Measurements from ENCODE around the gene ZNF407. TPM values are rescaled to one million over a fixed set of nuclear protein-coding genes. Genes with fewer than 3 reads are reported as not detected.

Gene ZNF407
- total RNA-seq, 1 donor from 2014 or later, result 14.7 TPM

DNA sequence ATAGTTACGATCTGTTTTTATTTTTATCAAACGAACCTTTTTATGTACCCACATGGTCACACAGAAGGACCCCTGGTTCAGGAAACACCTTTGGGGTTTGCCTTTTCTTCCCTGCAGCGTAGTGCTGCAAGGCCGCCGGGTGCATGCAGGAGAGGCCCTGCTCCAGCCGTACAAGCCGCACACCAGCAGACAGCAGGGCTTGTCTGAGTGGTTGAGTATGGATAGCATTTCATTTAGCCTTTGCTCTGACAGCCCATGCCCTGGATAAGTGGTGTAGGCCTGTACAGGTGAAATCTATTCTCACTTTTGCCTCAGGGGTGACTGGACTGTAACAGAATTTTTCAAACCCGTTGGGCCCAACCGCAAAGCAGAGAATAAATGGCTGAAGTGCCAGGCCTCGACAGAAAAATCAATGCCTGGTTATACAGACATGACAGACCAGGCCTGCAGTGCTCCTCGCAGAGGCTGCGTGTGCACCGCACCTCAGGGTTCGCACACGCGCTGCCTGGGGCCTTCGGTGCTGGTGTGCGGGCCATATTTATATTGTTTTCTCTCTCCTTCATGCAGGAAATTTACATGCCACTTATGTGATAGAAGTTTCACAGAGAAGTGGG, 279.1 kb downstream of the ZNF407 start:
- H3K9me3 Mint-ChIP-seq, result peaks cover 3% of the 10 kb centered on the region
- no peak for DNase-seq (ENCODE audit: extremely low spot score, unreplicated experiment)
- peaks cover 5% of the 10 kb centered on the region for H3K36me3 Mint-ChIP-seq
- TF ChIP-seq, protein P1, sequence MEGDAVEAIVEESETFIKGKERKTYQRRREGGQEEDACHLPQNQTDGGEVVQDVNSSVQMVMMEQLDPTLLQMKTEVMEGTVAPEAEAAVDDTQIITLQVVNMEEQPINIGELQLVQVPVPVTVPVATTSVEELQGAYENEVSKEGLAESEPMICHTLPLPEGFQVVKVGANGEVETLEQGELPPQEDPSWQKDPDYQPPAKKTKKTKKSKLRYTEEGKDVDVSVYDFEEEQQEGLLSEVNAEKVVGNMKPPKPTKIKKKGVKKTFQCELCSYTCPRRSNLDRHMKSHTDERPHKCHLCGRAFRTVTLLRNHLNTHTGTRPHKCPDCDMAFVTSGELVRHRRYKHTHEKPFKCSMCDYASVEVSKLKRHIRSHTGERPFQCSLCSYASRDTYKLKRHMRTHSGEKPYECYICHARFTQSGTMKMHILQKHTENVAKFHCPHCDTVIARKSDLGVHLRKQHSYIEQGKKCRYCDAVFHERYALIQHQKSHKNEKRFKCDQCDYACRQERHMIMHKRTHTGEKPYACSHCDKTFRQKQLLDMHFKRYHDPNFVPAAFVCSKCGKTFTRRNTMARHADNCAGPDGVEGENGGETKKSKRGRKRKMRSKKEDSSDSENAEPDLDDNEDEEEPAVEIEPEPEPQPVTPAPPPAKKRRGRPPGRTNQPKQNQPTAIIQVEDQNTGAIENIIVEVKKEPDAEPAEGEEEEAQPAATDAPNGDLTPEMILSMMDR (conservative IDR thresholded peaks at IDR 0.05), result no peak
- no peak overlapping the region for H3K27ac Mint-ChIP-seq
- no peak overlapping the region for H3K4me3 Mint-ChIP-seq
- no peaks in the 10 kb centered on the region for H3K27me3 Mint-ChIP-seq
- H3K4me1 Mint-ChIP-seq (ENCODE audit: unreplicated experiment), result no peaks in the 10 kb centered on the region

- no peak for DNase-seq (ENCODE audit: extremely low spot score, unreplicated experiment)
- Mint-ChIP-seq H3K4me3 (no peak overlapping the region), H3K36me3 (peaks cover 8% of the 10 kb centered on the region), H3K27me3 (no peaks in the 10 kb centered on the region), H3K27ac (no peak overlapping the region), H3K4me1 (ENCODE audit: unreplicated experiment) (peaks cover under 1% of the 10 kb centered on the region), H3K9me3 (peaks cover 4% of the 10 kb centered on the region)
- TF ChIP-seq, protein P1 (conservative IDR thresholded peaks at IDR 0.05), result no peak
These were observed 280.6 kb downstream of the ZNF407 start for GRCh38 chr18:74878267-74878666.

- Mint-ChIP-seq H3K27ac (no peak overlapping the region), H3K27me3 (no peaks in the 10 kb centered on the region), H3K4me1 (ENCODE audit: unreplicated experiment) (peaks cover 6% of the 10 kb centered on the region), H3K4me3 (no peak overlapping the region), H3K9me3 (peaks cover 4% of the 10 kb centered on the region), H3K36me3 (peaks cover 12% of the 10 kb centered on the region)
- DNase-seq (ENCODE audit: extremely low spot score, unreplicated experiment), result no peak
- TF ChIP-seq, protein P1 (conservative IDR thresholded peaks at IDR 0.05), result no peak
These were observed 283.1 kb downstream of the ZNF407 start for GRCh38 chr18:74880706-74881278.

DNA sequence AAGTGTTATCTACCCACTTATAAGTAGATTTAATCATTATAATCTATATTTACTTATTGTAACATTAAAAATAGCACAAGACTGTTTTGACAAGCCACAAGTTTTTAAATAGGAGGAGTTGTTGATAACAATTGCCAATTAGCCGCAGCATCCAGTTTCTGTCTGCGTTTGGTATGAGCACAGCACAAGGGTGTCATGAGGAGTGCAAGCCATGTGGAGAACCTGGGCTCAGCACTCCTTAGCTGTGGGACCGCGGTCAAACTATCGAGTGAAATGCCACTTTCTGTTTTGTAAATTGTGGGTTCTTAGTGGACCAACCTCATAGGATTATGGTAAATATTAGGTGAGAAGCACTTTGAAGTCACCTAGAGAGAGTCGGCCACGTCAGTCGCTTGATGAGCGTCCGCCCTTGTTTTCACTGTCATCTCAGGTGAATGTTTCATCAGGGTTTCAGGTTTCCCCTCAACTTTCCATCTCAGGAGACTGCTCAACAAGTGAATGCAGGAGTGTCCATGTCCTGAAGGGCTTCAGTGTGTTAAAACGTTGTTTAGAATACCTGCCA, 294.5 kb downstream of the ZNF407 start:
- no peak for DNase-seq (ENCODE audit: extremely low spot score, unreplicated experiment)
- H3K27ac Mint-ChIP-seq, result no peak overlapping the region
- TF ChIP-seq, protein P1 (conservative IDR thresholded peaks at IDR 0.05), result no peak
- H3K36me3 Mint-ChIP-seq, result peaks cover 8% of the 10 kb centered on the region
- no peaks in the 10 kb centered on the region for H3K27me3 Mint-ChIP-seq
- H3K9me3 Mint-ChIP-seq, result no peaks in the 10 kb centered on the region
- H3K4me3 Mint-ChIP-seq, result no peak overlapping the region
- H3K4me1 Mint-ChIP-seq (ENCODE audit: unreplicated experiment), result peaks cover 11% of the 10 kb centered on the region

DNA sequence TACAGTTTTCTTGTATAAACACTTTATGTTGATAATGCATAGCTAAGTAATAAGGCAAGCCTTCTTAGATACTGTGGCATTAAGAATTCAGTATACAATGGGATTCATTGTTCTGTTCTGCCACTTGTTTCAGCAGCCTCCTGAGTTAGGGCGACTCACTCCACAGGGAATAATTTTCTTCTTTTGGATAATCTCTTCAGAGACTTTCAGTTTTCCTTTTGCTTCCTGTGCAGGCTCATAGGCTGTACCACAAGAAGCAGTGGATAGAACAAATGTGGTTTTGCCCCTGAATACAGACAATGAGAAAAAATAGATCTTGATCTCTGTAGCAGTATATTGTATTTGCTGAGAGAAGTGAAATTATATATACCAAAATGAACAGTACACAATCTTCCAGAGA, 298.0 kb downstream of the ZNF407 start:
- Mint-ChIP-seq H3K4me3 (no peak overlapping the region), H3K4me1 (ENCODE audit: unreplicated experiment) (peaks cover 26% of the 10 kb centered on the region), H3K9me3 (no peaks in the 10 kb centered on the region), H3K27ac (no peak overlapping the region), H3K27me3 (no peaks in the 10 kb centered on the region), H3K36me3 (peaks cover 5% of the 10 kb centered on the region)
- no peak for DNase-seq (ENCODE audit: extremely low spot score, unreplicated experiment)
- TF ChIP-seq, protein P1 (conservative IDR thresholded peaks at IDR 0.05), result no peak

Data from type B pancreatic cell (in vitro differentiated cells).